BJ (cell line): ENCODE data around the gene RPUSD1. TPM values are rescaled to one million over a fixed set of nuclear protein-coding genes. Genes with fewer than 3 reads are reported as not detected.

ENCODE experiments used
- CTCF ChIA-PET: fragments of 350-600 bp; formaldehyde crosslinking; extraction: SDS; loops from one replicate; lab custom pipeline; 2021; ENCODE audit warnings: antibody characterized with exemption, inconsistent platforms; lab: Yijun Ruan, JAX
- POLR2A ChIA-PET: fragments of 300-600 bp; sonication (Branson Sonifier 250); formaldehyde crosslinking; extraction: SDS; loops from one replicate; lab custom pipeline; 2021; ENCODE audit warnings: antibody characterized with exemption; lab: Charles Lee
- DNase-seq: peaks from one replicate; pipeline ENCODE4 v3.0.0-alpha.2; 2011; ENCODE audit warnings: low read depth
- H3K27me3 ChIP-seq: 2 replicates; pipeline ENCODE4 v1.6.0; 2011; ENCODE audit warnings: low read length; ENCODE audit not compliant: control insufficient read depth, insufficient read depth
- H3K36me3 ChIP-seq: 2 replicates; pipeline ENCODE4 v1.5.1; 2011; ENCODE audit warnings: low read length; ENCODE audit not compliant: control insufficient read depth, insufficient read depth
- H3K4me3 ChIP-seq: 2 replicates; pipeline ENCODE4 v1.5.1; 2011; ENCODE audit warnings: low read depth, mild to moderate bottlenecking, control low read depth, low read length
- CTCF ChIP-seq: IDR thresholded peaks from 2 replicates; pipeline ENCODE4 v1.5.1; 2011; ENCODE audit warnings: low read depth, mild to moderate bottlenecking, control low read depth, inconsistent platforms, low read length, moderate library complexity; ENCODE audit not compliant: insufficient read depth
- polyA plus RNA-seq: library from polyadenylated mRNA; depleted of rRNA; stranded (reverse); fragments of >200 nt; gene quantifications from 2 replicates; pipeline ENCODE4 v1.2.3, GENCODE V29; 2011

Gene RPUSD1
- polyA plus RNA-seq, 1 experiment: 24.7 TPM

- no peak for TF ChIP-seq CTCF
- POLR2A ChIA-PET: no interaction called here
- Histone ChIP-seq H3K27me3 (no peaks in the 10 kb centered on the region), H3K36me3 (no peaks in the 10 kb centered on the region), H3K4me3 (no peak overlapping the region)
- no peak for DNase-seq
- CTCF ChIA-PET: interaction anchor here (0.7 to 3.9 kb wide), 5 partner anchors 103 to 286 kb away, joined by 3 to 54 read pairs (median 7); no protein-coding TSS in a partner anchor
Observed at GRCh38 chr16:814974-815373, 26.8 kb upstream of the RPUSD1 start.

- Histone ChIP-seq H3K4me3 (peak overlapping the region; percentile 21), H3K36me3 (no peaks in the 10 kb centered on the region), H3K27me3 (no peaks in the 10 kb centered on the region)
- no peak for TF ChIP-seq CTCF
- CTCF ChIA-PET: interaction anchor here (1.2 to 3.9 kb wide), 3 partner anchors 102 to 287 kb away, joined by 3 to 54 read pairs (median 10); no protein-coding TSS in a partner anchor
- no peak for DNase-seq
- POLR2A ChIA-PET: no interaction called here
Observed at GRCh38 chr16:813916-814412, 25.8 kb upstream of the RPUSD1 start.

GRCh38 chr16:813204-813915, 25.2 kb upstream of the RPUSD1 start:
- DNase-seq: no peak
- H3K4me3 ChIP-seq: peak overlapping the region; percentile 34
- POLR2A ChIA-PET: interaction anchor here (0.6 kb wide), 1 partner anchor 248 kb away, joined by 4 read pairs; no protein-coding TSS in a partner anchor
- no peaks in the 10 kb centered on the region for H3K27me3 ChIP-seq
- TF ChIP-seq CTCF: peak; percentile 68
- CTCF ChIA-PET: interaction anchor here (0.6 to 3.9 kb wide), 6 partner anchors 101 to 530 kb away, joined by 3 to 54 read pairs (median 4); no protein-coding TSS in a partner anchor
- H3K36me3 ChIP-seq: no peaks in the 10 kb centered on the region

GRCh38 chr16:808085-808386, 19.9 kb upstream of the RPUSD1 start:
- POLR2A ChIA-PET: no interaction called here
- TF ChIP-seq CTCF: no peak
- CTCF ChIA-PET: interaction anchor here (1.0 kb wide), 1 partner anchor 247 kb away, joined by 3 read pairs; no protein-coding TSS in a partner anchor
- Histone ChIP-seq H3K4me3 (peak overlapping the region; percentile 66), H3K27me3 (peaks cover 1% of the 10 kb centered on the region; the same call in 1 of the 2 replicates), H3K36me3 (no peaks in the 10 kb centered on the region)
- no peak for DNase-seq

- Histone ChIP-seq H3K36me3 (no peaks in the 10 kb centered on the region), H3K4me3 (peak overlapping the region; percentile 66), H3K27me3 (peaks cover 1% of the 10 kb centered on the region; the same call in 1 of the 2 replicates)
- ChIA-PET POLR2A (interaction anchor here (0.6 kb wide), 1 partner anchor 236 kb away, joined by 3 read pairs; no protein-coding TSS in a partner anchor), CTCF (interaction anchor here (0.6 to 1.9 kb wide), 5 partner anchors 22 to 251 kb away, joined by 3 to 7 read pairs (median 3); no protein-coding TSS in a partner anchor)
- DNase-seq: peak; percentile 52
- TF ChIP-seq CTCF: no peak
Observed at GRCh38 chr16:807347-808084, 19.3 kb upstream of the RPUSD1 start.
